ENCODE results near the gene CAPN10. TPM values are rescaled to one million over a fixed set of nuclear protein-coding genes. Genes with fewer than 3 reads are reported as not detected.
A peak's percentile ranks its signal among the peaks of the same experiment; 100 is the strongest.

The CAPN10 gene
- total RNA-seq, 4 donors from 2014 or later: 2.8 to 39.6 (median 21.6) TPM

- TF ChIP-seq POLR2A (IDR thresholded peaks at IDR 0.05): no peak
- intact Hi-C loops (cut with DNase I; ENCODE audit: low total_unique reads): no loop called here
- H3K36me3 ChIP-seq: no peaks in the 10 kb centered on the region
- H3K27me3 ChIP-seq: peaks cover 0 to 7% of the 10 kb centered on the region in 2 donors
- peak in 1 of 2 donors; percentile 19 for DNase-seq
- peaks cover 0 to 16% of the 10 kb centered on the region in 2 donors for H3K4me1 ChIP-seq
- peak overlapping the region; percentile 9 to 33 for H3K4me3 ChIP-seq
- no peaks in the 10 kb centered on the region for H3K9me3 ChIP-seq
- H3K27ac ChIP-seq: no peak overlapping the region
Measured at GRCh38 chr2:240557101-240557751, 29.3 kb upstream of the CAPN10 start.

GRCh38 chr2:240557808-240558207 lies 28.7 kb upstream of the CAPN10 start, which contains the start of gene ANKMY1:
ANKMY1 (minus strand) TSS chr2:240557988; CDS start chr2:240557335, 653 bp downstream.
- intact Hi-C loops (cut with DNase I; ENCODE audit: low total_unique reads): no loop called here
- H3K36me3 ChIP-seq: no peaks in the 10 kb centered on the region
- TF ChIP-seq CTCF (IDR thresholded peaks at IDR 0.05) (no peak), POLR2A (IDR thresholded peaks at IDR 0.05) (no peak)
- peak in 1 of 2 donors; percentile 53 for DNase-seq
- H3K27ac ChIP-seq: no peak within 1 kb of the TSS
- H3K27me3 ChIP-seq: peaks cover 0 to 7% of the 10 kb centered on the region in 2 donors
- H3K4me1 ChIP-seq: peaks cover 0 to 16% of the 10 kb centered on the region in 2 donors
- peak within 1 kb of the TSS; percentile 9 to 33 for H3K4me3 ChIP-seq
- no peaks in the 10 kb centered on the region for H3K9me3 ChIP-seq

GRCh38 chr2:240558236-240558761 lies 28.2 kb upstream of the CAPN10 start:
- H3K4me1 ChIP-seq: peaks cover 0 to 16% of the 10 kb centered on the region in 2 donors
- no peaks in the 10 kb centered on the region for H3K9me3 ChIP-seq
- H3K27ac ChIP-seq: no peak overlapping the region
- no peaks in the 10 kb centered on the region for H3K36me3 ChIP-seq
- H3K4me3 ChIP-seq: no peak overlapping the region
- DNase-seq: no peak
- intact Hi-C loops (cut with DNase I; ENCODE audit: low total_unique reads): no loop called here
- peaks cover 0 to 7% of the 10 kb centered on the region in 2 donors for H3K27me3 ChIP-seq
- TF ChIP-seq POLR2A (IDR thresholded peaks at IDR 0.05): no peak
- TF ChIP-seq CTCF (IDR thresholded peaks at IDR 0.05): no peak

GRCh38 chr2:240559286-240559685 lies 27.2 kb upstream of the CAPN10 start:
- Histone ChIP-seq H3K27ac (no peak overlapping the region), H3K9me3 (no peaks in the 10 kb centered on the region), H3K27me3 (peaks cover 0 to 7% of the 10 kb centered on the region in 2 donors), H3K4me3 (no peak overlapping the region), H3K36me3 (no peaks in the 10 kb centered on the region), H3K4me1 (peaks cover 0 to 16% of the 10 kb centered on the region in 2 donors)
- TF ChIP-seq POLR2A (IDR thresholded peaks at IDR 0.05) (no peak), CTCF (IDR thresholded peaks at IDR 0.05) (no peak)
- intact Hi-C loops (cut with DNase I; ENCODE audit: low total_unique reads): no loop called here
- DNase-seq: no peak

GRCh38 chr2:240560084-240560479 lies 26.5 kb upstream of the CAPN10 start, which contains the start of gene DUSP28:
DUSP28 (plus strand) TSS chr2:240560357; CDS start chr2:240560685, 328 bp downstream.
- intact Hi-C loops (cut with DNase I; ENCODE audit: low total_unique reads): no loop called here
- peaks cover 0 to 16% of the 10 kb centered on the region in 2 donors for H3K4me1 ChIP-seq
- TF ChIP-seq POLR2A (IDR thresholded peaks at IDR 0.05) (peak; percentile 74 to 82), CTCF (IDR thresholded peaks at IDR 0.05) (no peak)

More at GRCh38 chr2:240560084-240560479, 26.5 kb upstream of the CAPN10 start, which contains the start of gene DUSP28:
- Histone ChIP-seq H3K27me3 (peaks cover 0 to 7% of the 10 kb centered on the region in 2 donors), H3K36me3 (no peaks in the 10 kb centered on the region), H3K27ac (peak within 1 kb of the TSS; percentile 94 to 98), H3K4me3 (peak within 1 kb of the TSS; percentile 64 to 74), H3K9me3 (no peaks in the 10 kb centered on the region)
- peak; percentile 82 to 90 for DNase-seq

Data from uterus (tissue), 4 donors.